Neural progenitor cell (in vitro differentiated cells): Measurements from ENCODE around the gene CTNNA1. TPM values are rescaled to one million over a fixed set of nuclear protein-coding genes. Genes with fewer than 3 reads are reported as not detected.
"Not testable (repeated sequence)": the region's sequence is repeated elsewhere in the genome, so short reads cannot be mapped to it uniquely, and the experiment has no call there.

Experiments
- DNase-seq: peaks from one replicate; pipeline ENCODE4 v3.0.0-alpha.2; 2016; ENCODE audit warnings: low spot score
- H2AFZ ChIP-seq: fragments of 200-600 bp; sonication (generic); replicated peaks from 2 replicates; pipeline ENCODE4 v1.6.1; 2016; ENCODE audit warnings: antibody characterized with exemption
- H3F3A ChIP-seq: fragments of 200-600 bp; sonication (generic); 2 replicates; pipeline ENCODE4 v1.6.1; 2016; ENCODE audit warnings: antibody characterized with exemption, low read depth
- H3K27ac ChIP-seq: fragments of 200-600 bp; sonication (generic); 2 replicates; pipeline ENCODE4 v1.5.1; 2016; ENCODE audit warnings: mild to moderate bottlenecking
- H3K27me3 ChIP-seq: fragments of 200-600 bp; sonication (generic); 2 replicates; pipeline ENCODE4 v1.6.1; 2016; ENCODE audit warnings: mild to moderate bottlenecking, moderate library complexity
- H3K36me3 ChIP-seq: fragments of 200-600 bp; sonication (generic); 2 replicates; pipeline ENCODE4 v1.5.1; 2016
- H3K4me1 ChIP-seq: fragments of 200-600 bp; sonication (generic); 2 replicates; pipeline ENCODE4 v1.6.1; 2016; ENCODE audit warnings: mixed run types
- H3K4me2 ChIP-seq: fragments of 200-600 bp; sonication (generic); 2 replicates; pipeline ENCODE4 v1.6.1; 2016
- H3K4me3 ChIP-seq: fragments of 200-600 bp; sonication (generic); 2 replicates; pipeline ENCODE4 v1.5.1; 2016
- H3K79me2 ChIP-seq: fragments of 200-600 bp; sonication (generic); 2 replicates; pipeline ENCODE4 v1.6.1; 2016; ENCODE audit warnings: low read depth
- H3K9ac ChIP-seq: fragments of 200-600 bp; sonication (generic); 2 replicates; pipeline ENCODE4 v1.6.1; 2016
- H3K9me3 ChIP-seq: fragments of 200-600 bp; sonication (generic); 2 replicates; pipeline ENCODE4 v1.5.1; 2016; ENCODE audit warnings: low read depth
- H4K20me1 ChIP-seq: fragments of 200-600 bp; sonication (generic); 2 replicates; pipeline ENCODE4 v1.6.1; 2016; ENCODE audit warnings: low read depth
- H3K27ac Mint-ChIP-seq: 3 replicates; pipeline ENCODE4 v1.8.0; 2021; ENCODE audit warnings: mixed read lengths
- H3K27me3 Mint-ChIP-seq: 2 replicates; pipeline ENCODE4 v1.8.0; 2022; ENCODE audit warnings: low read depth, mild to moderate bottlenecking, inconsistent platforms, moderate library complexity, mixed read lengths; ENCODE audit not compliant: insufficient read depth
- H3K36me3 Mint-ChIP-seq: 3 replicates; pipeline ENCODE4 v1.8.0; 2021; ENCODE audit warnings: mixed read lengths
- H3K4me1 Mint-ChIP-seq: 3 replicates; pipeline ENCODE4 v1.8.0; 2021; ENCODE audit warnings: mixed read lengths
- H3K4me3 Mint-ChIP-seq: 3 replicates; pipeline ENCODE4 v1.8.0; 2021; ENCODE audit warnings: mild to moderate bottlenecking, moderate library complexity, mixed read lengths
- H3K9me3 Mint-ChIP-seq: 3 replicates; pipeline ENCODE4 v1.8.0; 2020; ENCODE audit warnings: mixed read lengths
- EZH2 ChIP-seq: fragments of 200-600 bp; sonication (generic); IDR thresholded peaks from 2 replicates; pipeline ENCODE4 v1.6.1; 2017; ENCODE audit warnings: antibody characterized with exemption, mild to moderate bottlenecking, moderate library complexity
- EZH2phosphoT487 ChIP-seq: fragments of 200-600 bp; sonication (generic); IDR thresholded peaks from 2 replicates; pipeline ENCODE4 v1.6.1; 2017; ENCODE audit warnings: antibody characterized with exemption
- total RNA-seq: library from RNA; depleted of rRNA; stranded (reverse); fragments of >200 nt; gene quantifications from 2 replicates; pipeline ENCODE4 v1.2.3, GENCODE V29; 2015; ENCODE audit warnings: low replicate concordance
- TF ChIP-seq, protein P1 (sequence below): fragments of 200-600 bp; sonication (generic); IDR thresholded peaks from 2 replicates; pipeline ENCODE4 v1.5.1; 2017; ENCODE audit warnings: antibody characterized with exemption, mild to moderate bottlenecking

CTNNA1 gene
- total RNA-seq, 1 donor from 2014 or later, result 305 TPM

DNA sequence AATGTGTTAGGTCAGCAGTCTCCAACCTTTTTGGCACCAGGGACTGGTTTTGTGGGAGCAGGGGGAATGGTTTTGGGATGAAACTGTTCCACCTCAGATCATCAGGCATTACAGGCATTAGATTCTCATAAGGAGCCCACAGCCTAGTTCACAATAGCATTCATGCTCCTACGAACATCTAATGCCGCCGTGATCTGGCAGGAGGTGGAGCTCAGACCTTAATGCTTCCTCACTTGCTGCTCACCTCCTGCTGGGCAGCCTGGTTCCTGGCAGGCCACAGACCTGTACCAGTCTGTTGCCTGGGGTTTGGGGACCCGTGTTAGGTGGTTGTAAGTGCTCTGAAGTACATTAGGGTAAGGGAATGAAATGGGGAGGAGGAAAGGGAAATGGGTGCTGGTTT is 9.7 kb upstream of the CTNNA1 start:
- no peaks in the 10 kb centered on the region for H3K79me2 ChIP-seq
- no peak overlapping the region for H3K27ac ChIP-seq
- H3F3A ChIP-seq, result peaks cover 3% of the 10 kb centered on the region
- Mint-ChIP-seq H3K36me3 (no peaks in the 10 kb centered on the region), H3K9me3 (no peaks in the 10 kb centered on the region), H3K4me3 (no peak overlapping the region), H3K4me1 (peaks cover 14% of the 10 kb centered on the region), H3K27me3 (no peaks in the 10 kb centered on the region), H3K27ac (no peak overlapping the region)
- no peaks in the 10 kb centered on the region for H4K20me1 ChIP-seq
- H3K4me3 ChIP-seq, result no peak overlapping the region
- H3K4me2 ChIP-seq, result peak overlapping the region; percentile 58
- no peaks in the 10 kb centered on the region for H3K36me3 ChIP-seq
- H3K4me1 ChIP-seq, result peaks cover 19% of the 10 kb centered on the region
- no peak overlapping the region for H3K9ac ChIP-seq
- TF ChIP-seq EZH2phosphoT487, result no peak
- TF ChIP-seq, protein P1, sequence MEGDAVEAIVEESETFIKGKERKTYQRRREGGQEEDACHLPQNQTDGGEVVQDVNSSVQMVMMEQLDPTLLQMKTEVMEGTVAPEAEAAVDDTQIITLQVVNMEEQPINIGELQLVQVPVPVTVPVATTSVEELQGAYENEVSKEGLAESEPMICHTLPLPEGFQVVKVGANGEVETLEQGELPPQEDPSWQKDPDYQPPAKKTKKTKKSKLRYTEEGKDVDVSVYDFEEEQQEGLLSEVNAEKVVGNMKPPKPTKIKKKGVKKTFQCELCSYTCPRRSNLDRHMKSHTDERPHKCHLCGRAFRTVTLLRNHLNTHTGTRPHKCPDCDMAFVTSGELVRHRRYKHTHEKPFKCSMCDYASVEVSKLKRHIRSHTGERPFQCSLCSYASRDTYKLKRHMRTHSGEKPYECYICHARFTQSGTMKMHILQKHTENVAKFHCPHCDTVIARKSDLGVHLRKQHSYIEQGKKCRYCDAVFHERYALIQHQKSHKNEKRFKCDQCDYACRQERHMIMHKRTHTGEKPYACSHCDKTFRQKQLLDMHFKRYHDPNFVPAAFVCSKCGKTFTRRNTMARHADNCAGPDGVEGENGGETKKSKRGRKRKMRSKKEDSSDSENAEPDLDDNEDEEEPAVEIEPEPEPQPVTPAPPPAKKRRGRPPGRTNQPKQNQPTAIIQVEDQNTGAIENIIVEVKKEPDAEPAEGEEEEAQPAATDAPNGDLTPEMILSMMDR, result no peak
- TF ChIP-seq EZH2, result no peak
- no peaks in the 10 kb centered on the region for H3K9me3 ChIP-seq
- H3K27me3 ChIP-seq, result no peaks in the 10 kb centered on the region
- H2AFZ ChIP-seq, result no peak overlapping the region
- DNase-seq, result peak; percentile 67

DNA sequence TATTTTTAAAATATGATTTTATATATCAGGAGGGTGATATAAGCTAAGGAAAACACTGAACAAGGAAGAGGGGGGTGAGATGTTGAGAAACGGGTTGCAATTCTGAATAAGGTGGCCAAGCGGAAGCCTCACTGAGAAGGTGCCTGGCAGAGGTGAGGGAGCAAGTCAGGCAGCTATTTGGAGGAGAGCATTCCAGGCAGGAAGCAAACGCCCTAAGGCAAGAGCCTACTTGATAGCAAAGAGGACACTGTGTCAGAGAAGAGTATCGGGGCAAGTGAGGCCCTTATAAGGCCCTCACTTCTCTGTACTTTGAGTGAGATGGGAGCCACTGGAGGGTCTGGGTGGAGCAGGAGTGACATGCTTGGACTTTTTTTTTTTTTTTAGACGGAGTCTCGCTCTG is 8.0 kb upstream of the CTNNA1 start:
- TF ChIP-seq EZH2 (no peak), EZH2phosphoT487 (no peak)
- TF ChIP-seq, protein P1, result no peak
- H3K4me3 Mint-ChIP-seq, result no peak overlapping the region
- Histone ChIP-seq H4K20me1 (no peaks in the 10 kb centered on the region), H3K27me3 (no peaks in the 10 kb centered on the region), H3K4me2 (no peak overlapping the region), H3K4me3 (no peak overlapping the region), H3K9me3 (no peaks in the 10 kb centered on the region), H3K4me1 (peaks cover 15% of the 10 kb centered on the region), H3F3A (peaks cover 3% of the 10 kb centered on the region), H3K36me3 (no peaks in the 10 kb centered on the region), H3K9ac (no peak overlapping the region), H2AFZ (no peak overlapping the region), H3K27ac (no peak overlapping the region), H3K79me2 (no peaks in the 10 kb centered on the region)
- H3K9me3 Mint-ChIP-seq, result no peaks in the 10 kb centered on the region
- no peaks in the 10 kb centered on the region for H3K27me3 Mint-ChIP-seq
- DNase-seq, result no peak
- H3K4me1 Mint-ChIP-seq, result peaks cover 9% of the 10 kb centered on the region
- H3K36me3 Mint-ChIP-seq, result no peaks in the 10 kb centered on the region
- no peak overlapping the region for H3K27ac Mint-ChIP-seq

DNA sequence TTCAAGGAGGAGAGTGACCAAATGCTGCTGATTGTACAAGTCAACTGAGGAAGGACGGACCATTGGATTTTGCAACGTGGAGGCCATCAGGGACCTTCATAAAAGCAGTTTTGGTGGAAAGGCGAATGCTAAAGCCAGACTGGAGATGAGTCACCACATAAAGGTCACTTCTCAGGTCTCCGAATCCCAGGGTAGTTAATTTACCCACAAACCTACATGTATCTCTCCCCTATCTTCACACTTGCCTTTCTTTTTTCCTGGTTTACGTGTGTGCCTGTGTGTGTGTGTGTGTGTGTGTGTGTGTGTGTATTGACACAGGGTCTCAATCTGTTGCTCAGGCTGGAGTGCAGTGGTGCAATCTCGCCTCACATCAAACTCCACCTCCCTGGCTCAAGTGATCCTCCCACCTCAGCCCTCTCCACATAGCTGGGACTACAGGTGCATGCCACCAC is 4.6 kb upstream of the CTNNA1 start:
- Histone ChIP-seq H3K4me2 (no peak overlapping the region), H3F3A (peaks cover 26% of the 10 kb centered on the region), H3K79me2 (peaks cover 3% of the 10 kb centered on the region), H3K9ac (no peak overlapping the region), H3K9me3 (no peaks in the 10 kb centered on the region), H3K27me3 (no peaks in the 10 kb centered on the region), H3K4me1 (peaks cover 9% of the 10 kb centered on the region), H3K4me3 (no peak overlapping the region), H3K36me3 (no peaks in the 10 kb centered on the region), H3K27ac (no peak overlapping the region), H4K20me1 (no peaks in the 10 kb centered on the region), H2AFZ (no peak overlapping the region)
- TF ChIP-seq EZH2, result no peak
- H3K9me3 Mint-ChIP-seq, result no peaks in the 10 kb centered on the region
- H3K4me1 Mint-ChIP-seq, result peaks cover 13% of the 10 kb centered on the region
- no peak for DNase-seq
- H3K36me3 Mint-ChIP-seq, result no peaks in the 10 kb centered on the region
- no peak overlapping the region for H3K27ac Mint-ChIP-seq
- no peak overlapping the region for H3K4me3 Mint-ChIP-seq
- H3K27me3 Mint-ChIP-seq, result peaks cover 4% of the 10 kb centered on the region

DNA sequence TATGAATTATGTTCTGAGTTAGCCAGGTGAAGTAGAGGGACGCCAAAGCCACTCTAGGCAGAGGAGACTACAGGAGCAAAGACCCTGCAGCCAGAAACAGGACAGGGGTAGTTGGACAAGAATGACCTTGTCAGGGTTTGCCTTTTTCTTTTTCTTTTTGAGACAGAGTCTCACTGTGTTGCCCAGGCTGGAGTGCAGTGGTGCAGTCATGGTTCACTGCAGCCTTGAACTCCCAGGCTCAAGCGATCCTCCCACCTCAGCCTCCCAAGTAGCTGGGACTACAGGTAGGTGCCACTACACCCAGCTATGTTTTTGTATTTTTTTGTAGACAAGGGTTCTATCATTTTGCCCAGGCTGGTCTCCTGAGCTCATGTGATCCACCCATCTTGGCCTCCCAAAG is 1.9 kb upstream of the CTNNA1 start:
- Histone ChIP-seq H3K79me2 (peaks cover 30% of the 10 kb centered on the region), H3F3A (peaks cover 25% of the 10 kb centered on the region), H4K20me1 (peaks cover 15% of the 10 kb centered on the region)
- not testable (repeated sequence) for H3K9me3 ChIP-seq, H3K36me3 Mint-ChIP-seq, H2AFZ ChIP-seq, H3K4me1 ChIP-seq, H3K27ac ChIP-seq, DNase-seq, H3K9me3 Mint-ChIP-seq, H3K4me3 Mint-ChIP-seq, H3K4me3 ChIP-seq, H3K27ac Mint-ChIP-seq, H3K4me2 ChIP-seq, H3K27me3 ChIP-seq, H3K36me3 ChIP-seq, H3K9ac ChIP-seq
- peaks cover 26% of the 10 kb centered on the region for H3K4me1 Mint-ChIP-seq
- H3K27me3 Mint-ChIP-seq, result peaks cover 10% of the 10 kb centered on the region
